Lung (tissue), 12 donors: ENCODE results near the gene ALOX12B. TPM values are rescaled to one million over a fixed set of nuclear protein-coding genes. Genes with fewer than 3 reads are reported as not detected.
A peak's percentile ranks its signal among the peaks of the same experiment; 100 is the strongest.

ENCODE experiments used
- ATAC-seq: fragments of 200-7000 bp; cut with Tn5 transposase; one replicate; pipeline ENCODE4 v1.9.1; 2020; ENCODE audit warnings: moderate number of reproducible peaks; ENCODE audit not compliant: insufficient read depth, low FRiP score
- DNase-seq, 3 donors: peaks; one replicate each; pipeline ENCODE4 v3.0.0-alpha.2; 2013 to 2017
- H3K27ac ChIP-seq, 2 donors: one replicate each; pipeline ENCODE4 v1.5.1; 2013; ENCODE audit warnings: mild to moderate bottlenecking in 2 of 2, moderate library complexity in 2 of 2, control low read depth in 1 of 2, inconsistent platforms in 1 of 2, low read depth in 1 of 2, low read length in 1 of 2
- H3K27me3 ChIP-seq, 3 donors: one replicate each; pipeline ENCODE4 v1.5.1; 2013; ENCODE audit warnings: low read length in 2 of 3; ENCODE audit not compliant: control insufficient read depth in 3 of 3, insufficient read depth in 3 of 3
- H3K36me3 ChIP-seq, 4 donors: one replicate each; pipeline ENCODE4 v1.5.1; 2013; ENCODE audit warnings: low read length in 4 of 4, mild to moderate bottlenecking in 1 of 4, moderate library complexity in 1 of 4; ENCODE audit not compliant: control insufficient read depth in 4 of 4, insufficient read depth in 4 of 4
- H3K4me1 ChIP-seq, 5 donors: one replicate each; pipeline ENCODE4 v1.5.1; 2013; ENCODE audit warnings: low read length in 5 of 5, mild to moderate bottlenecking in 2 of 5, moderate library complexity in 1 of 5; ENCODE audit not compliant: control insufficient read depth in 5 of 5, insufficient read depth in 5 of 5
- H3K4me3 ChIP-seq: one replicate; pipeline ENCODE4 v1.5.1; 2013; ENCODE audit warnings: mild to moderate bottlenecking, control low read depth, moderate library complexity
- H3K9ac ChIP-seq, 2 donors: one replicate each; pipeline ENCODE4 v1.5.1; 2013; ENCODE audit warnings: low read length in 2 of 2, control low read depth in 1 of 2; ENCODE audit not compliant: insufficient read depth in 1 of 2
- H3K9me3 ChIP-seq, 4 donors: one replicate each; pipeline ENCODE4 v1.5.1; 2013; ENCODE audit warnings: low read length in 3 of 4, mild to moderate bottlenecking in 1 of 4, moderate library complexity in 1 of 4; ENCODE audit not compliant: control insufficient read depth in 4 of 4, insufficient read depth in 3 of 4
- CTCF ChIP-seq: IDR thresholded peaks from 2 replicates; pipeline ENCODE4 v1.5.1; 2012; ENCODE audit warnings: mild to moderate bottlenecking; ENCODE audit errors: control extremely low read depth, extremely low read depth
- WGBS, 2 donors: extraction: QIAGEN DNeasy Blood & Tissue Kit; methylation state at CpG; one replicate each; pipeline ENCODE4 v1.1.7; 2013; 5-methylcytosine and 5-hydroxymethylcytosine counted together
- polyA plus RNA-seq, 2 donors: library from polyadenylated mRNA; stranded (reverse); fragments of 200-250 nt; gene quantifications; one replicate each; pipeline ENCODE4 v1.2.1, GENCODE V29; 2013
- total RNA-seq, 2 donors: library from RNA; depleted of rRNA in 1 of 2; stranded (reverse); fragments of >200 nt in 1 of 2; gene quantifications; one replicate each; pipeline ENCODE4 v1.2.1, GENCODE V29; 2014 to 2021
- donor health status: control.
- donor health status: control.
- donor health status: Bipolar disorder and iron deficiency.
- donor health status: healthy.
- donor health status: DM: yes; HTN: yes; CAD: no.

ALOX12B gene
- total and polyA plus RNA-seq, 4 donors: 0.06 to 0.48 (median 0.46) TPM; not detected in 1

GRCh38 chr17:8056976-8057625 lies 30.4 kb downstream of the ALOX12B start:
- Histone ChIP-seq H3K4me1 (peaks cover 0 to 8% (median 2%) of the 10 kb centered on the region in 5 donors), H3K9me3 (no peaks in the 10 kb centered on the region), H3K27me3 (peaks cover 0 to 38% (median 28%) of the 10 kb centered on the region in 3 donors), H3K4me3 (no peak overlapping the region), H3K9ac (no peak overlapping the region), H3K36me3 (no peaks in the 10 kb centered on the region), H3K27ac (peak overlapping the region in 1 of 2 donors; percentile 3)
- ATAC-seq (no peak), DNase-seq (no peak)
- TF ChIP-seq CTCF: no peak
- 61 to 71% methylated on average over 17 of the region's 17 CpGs for WGBS, 2 donors

- Histone ChIP-seq H3K27me3 (peaks cover 0 to 33% (median 23%) of the 10 kb centered on the region in 3 donors), H3K4me1 (peaks cover 0 to 8% (median 2%) of the 10 kb centered on the region in 5 donors), H3K9ac (no peak overlapping the region), H3K36me3 (no peaks in the 10 kb centered on the region), H3K9me3 (no peaks in the 10 kb centered on the region), H3K27ac (peak overlapping the region in 1 of 2 donors; percentile 28), H3K4me3 (no peak overlapping the region)
- DNase-seq (peak in 2 of 3 donors; percentile 58 to 71), ATAC-seq (peak; percentile 36)
- 18 to 25% methylated on average over 14 of the region's 14 CpGs for WGBS, 2 donors
- no peak for TF ChIP-seq CTCF
Observed at GRCh38 chr17:8056232-8056975, 31.1 kb downstream of the ALOX12B start.

- H3K27me3 ChIP-seq: peaks cover 0 to 27% (median 17%) of the 10 kb centered on the region in 3 donors
- H3K4me1 ChIP-seq: peaks cover 0 to 8% (median 2%) of the 10 kb centered on the region in 5 donors
- WGBS, 2 donors: 62 to 64% methylated on average over 3 of the region's 3 CpGs
- TF ChIP-seq CTCF: no peak
- H3K36me3 ChIP-seq: no peaks in the 10 kb centered on the region
- no peak for ATAC-seq
- H3K9me3 ChIP-seq: no peaks in the 10 kb centered on the region
- no peak overlapping the region for H3K9ac ChIP-seq
- no peak overlapping the region for H3K4me3 ChIP-seq
- DNase-seq: no peak
- peak overlapping the region in 1 of 2 donors; percentile 80 for H3K27ac ChIP-seq
Observed at GRCh38 chr17:8055851-8056231, 31.7 kb downstream of the ALOX12B start.
